Small intestine (tissue), 7 donors: ENCODE measurements around the gene VEZF1. TPM values are rescaled to one million over a fixed set of nuclear protein-coding genes. Genes with fewer than 3 reads are reported as not detected.

ENCODE experiments used
- DNase-seq, 2 donors: peaks; one replicate each; pipeline versions ENCODE4 v3.0.0 to v3.0.0-alpha.2; 2013
- FAIRE-seq: peaks from 2 replicates; lab custom pipeline; 2012; peaks lifted over from hg19 to GRCh38; lab: Jason Lieb, UNC
- H3K27ac ChIP-seq, 3 donors: one replicate each; pipeline ENCODE4 v1.5.1; 2013; ENCODE audit warnings: low read length in 2 of 3, mild to moderate bottlenecking in 2 of 3, control low read depth in 1 of 3, inconsistent platforms in 1 of 3, low read depth in 1 of 3, moderate library complexity in 1 of 3
- H3K27me3 ChIP-seq, 3 donors: one replicate each; pipeline ENCODE4 v1.6.1; 2013; ENCODE audit warnings: low read length in 3 of 3, inconsistent platforms in 1 of 3; ENCODE audit not compliant: control insufficient read depth in 3 of 3, insufficient read depth in 3 of 3
- H3K36me3 ChIP-seq, 3 donors: one replicate each; pipeline ENCODE4 v1.6.1; 2013; ENCODE audit warnings: low read length in 3 of 3, inconsistent platforms in 1 of 3, low read depth in 1 of 3, mild to moderate bottlenecking in 1 of 3, moderate library complexity in 1 of 3; ENCODE audit not compliant: control insufficient read depth in 3 of 3, insufficient read depth in 2 of 3
- H3K4me1 ChIP-seq, 3 donors: one replicate each; pipeline ENCODE4 v1.6.1; 2013; ENCODE audit warnings: low read length in 2 of 3, inconsistent platforms in 1 of 3, low read depth in 1 of 3, mild to moderate bottlenecking in 1 of 3, moderate library complexity in 1 of 3; ENCODE audit not compliant: control insufficient read depth in 3 of 3, insufficient read depth in 2 of 3
- H3K4me3 ChIP-seq, 3 donors: one replicate each; pipeline ENCODE4 v1.5.1; 2013; ENCODE audit warnings: low read length in 3 of 3, control low read depth in 1 of 3, inconsistent platforms in 1 of 3, low read depth in 1 of 3, mild to moderate bottlenecking in 1 of 3, moderate library complexity in 1 of 3
- H3K9me3 ChIP-seq, 2 donors: one replicate each; pipeline ENCODE4 v1.6.1; 2013; ENCODE audit warnings: low read depth in 1 of 2, low read length in 1 of 2; ENCODE audit not compliant: control insufficient read depth in 2 of 2, insufficient read depth in 1 of 2
- WGBS, 3 donors: extraction: QIAGEN DNeasy Blood & Tissue Kit; methylation state at CpG; one replicate each; pipeline ENCODE4 v1.1.7; 2013; 5-methylcytosine and 5-hydroxymethylcytosine counted together
- polyA plus RNA-seq, 4 donors: library from polyadenylated mRNA; stranded (reverse) in 3 of 4; unstranded in 1 of 4; fragments of 200-250 nt in 3 of 4; fragments of 120-200 nt in 1 of 4; gene quantifications; one replicate each; pipeline versions ENCODE4 v1.2.1 to v1.2.3, GENCODE V29; 2013
- donor health status: healthy with polysubstance abuse.
- donor health status: control.
- donor health status: control.
- donor health status: Bipolar disorder and iron deficiency.
- donor health status: healthy.

VEZF1 gene
- polyA plus RNA-seq, 4 donors, result 11.4 to 42.8 (median 18.7) TPM

- H3K36me3 ChIP-seq, result peaks cover 5 to 8% (median 7%) of the 10 kb centered on the region in 3 donors
- H3K4me3 ChIP-seq, result peak overlapping the region; percentile 10 to 97 (median 37)
- DNase-seq, result no peak
- 21 to 23% (median 22%) methylated on average over 47 of the region's 47 CpGs for WGBS, 3 donors
- H3K9me3 ChIP-seq, result no peaks in the 10 kb centered on the region
- FAIRE-seq, result no peak
- peak overlapping the region in 2 of 3 donors; percentile 93 to 99 for H3K27ac ChIP-seq
- no peaks in the 10 kb centered on the region for H3K27me3 ChIP-seq
- H3K4me1 ChIP-seq, result peaks cover 0 to 11% (median 8%) of the 10 kb centered on the region in 3 donors
These were observed 20.0 kb upstream of the VEZF1 start for GRCh38 chr17:58007781-58008706.

DNA sequence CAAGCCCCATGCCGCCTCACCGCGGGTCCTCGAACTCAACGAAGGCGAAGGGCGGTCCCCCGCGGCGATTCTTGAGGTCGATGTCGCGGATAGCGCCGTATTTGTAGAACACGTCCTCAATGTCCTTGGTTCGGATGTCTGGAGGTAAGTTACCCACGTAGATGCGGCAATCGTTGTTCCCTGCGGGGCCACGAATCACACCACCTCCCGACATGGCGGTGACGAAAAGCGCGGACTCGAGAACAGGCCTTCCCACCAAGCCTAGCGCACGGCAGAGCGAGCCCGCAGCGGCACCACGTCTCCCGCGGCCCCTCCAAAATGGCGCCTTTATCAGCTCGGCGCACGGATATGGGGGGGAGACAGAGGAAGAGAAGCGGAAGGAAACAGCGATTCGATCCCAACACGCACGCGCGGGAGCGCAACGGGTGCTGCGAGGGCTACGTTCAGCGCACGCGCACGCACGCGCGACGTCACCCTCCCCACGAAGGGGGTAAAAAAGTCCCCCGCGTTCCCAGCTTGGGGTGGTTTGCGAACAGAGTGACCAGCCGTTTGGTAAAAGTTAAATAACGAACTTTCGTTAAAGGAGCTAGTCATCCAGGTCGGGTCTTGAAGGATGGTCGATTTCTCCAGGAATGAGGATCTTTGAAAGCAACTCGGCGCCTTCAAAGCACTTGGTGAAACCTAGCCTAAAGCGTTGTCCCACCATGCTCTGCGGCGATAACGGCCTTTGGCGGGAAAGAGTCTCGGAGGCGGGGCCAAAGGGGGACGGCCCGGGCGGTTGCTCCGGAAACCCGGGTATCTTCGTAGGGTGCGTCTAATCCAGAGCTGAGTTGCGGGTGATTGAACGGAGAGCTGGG, 19.1 kb upstream of the VEZF1 start, which contains the start of gene SRSF1:
SRSF1 (minus strand) TSS at position 323 of the 857 bp plus-strand sequence; CDS start at position 214, 109 bp downstream.
- Histone ChIP-seq H3K4me3 (peak within 1 kb of the TSS; percentile 69 to 99 (median 97)), H3K27ac (peak within 1 kb of the TSS; percentile 93 to 100 (median 99)), H3K27me3 (no peaks in the 10 kb centered on the region), H3K4me1 (peaks cover 0 to 11% (median 8%) of the 10 kb centered on the region in 3 donors), H3K36me3 (peaks cover 8 to 13% (median 11%) of the 10 kb centered on the region in 3 donors), H3K9me3 (no peaks in the 10 kb centered on the region)
- 0 to 1% (median 0%) methylated on average over 86 of the region's 86 CpGs for WGBS, 3 donors
- DNase-seq, result peak; percentile 99
- no peak for FAIRE-seq

GRCh38 chr17:58006560-58006923, 18.5 kb upstream of the VEZF1 start:
- FAIRE-seq (no peak), DNase-seq (peak; percentile 63 to 89)
- H3K27me3 ChIP-seq, result no peaks in the 10 kb centered on the region
- no peaks in the 10 kb centered on the region for H3K9me3 ChIP-seq
- H3K4me1 ChIP-seq, result peaks cover 0 to 11% (median 8%) of the 10 kb centered on the region in 3 donors
- H3K4me3 ChIP-seq, result peak overlapping the region; percentile 69 to 99 (median 97)
- H3K36me3 ChIP-seq, result peaks cover 8 to 13% (median 11%) of the 10 kb centered on the region in 3 donors
- WGBS, 3 donors, result 0 to 1% (median 0%) methylated on average over 20 of the region's 20 CpGs
- peak overlapping the region; percentile 93 to 100 (median 99) for H3K27ac ChIP-seq

- Histone ChIP-seq H3K4me1 (peaks cover 0 to 11% (median 8%) of the 10 kb centered on the region in 3 donors), H3K27me3 (no peaks in the 10 kb centered on the region), H3K27ac (peak overlapping the region; percentile 93 to 100 (median 99)), H3K4me3 (peak overlapping the region; percentile 69 to 99 (median 97)), H3K9me3 (no peaks in the 10 kb centered on the region), H3K36me3 (peaks cover 8 to 13% (median 11%) of the 10 kb centered on the region in 3 donors)
- FAIRE-seq (no peak), DNase-seq (peak in 1 of 2 donors; percentile 41)
- 0 to 3% (median 1%) methylated on average over 36 of the region's 36 CpGs for WGBS, 3 donors
These were observed 17.9 kb upstream of the VEZF1 start for GRCh38 chr17:58005728-58006559.

- peaks cover 0 to 11% (median 8%) of the 10 kb centered on the region in 3 donors for H3K4me1 ChIP-seq
- FAIRE-seq (no peak), DNase-seq (peak in 1 of 2 donors; percentile 37)
- no peaks in the 10 kb centered on the region for H3K9me3 ChIP-seq
- peak overlapping the region; percentile 25 to 99 (median 97) for H3K4me3 ChIP-seq
- H3K36me3 ChIP-seq, result peaks cover 8 to 13% (median 10%) of the 10 kb centered on the region in 3 donors
- H3K27me3 ChIP-seq, result no peaks in the 10 kb centered on the region
- H3K27ac ChIP-seq, result peak overlapping the region in 1 of 3 donors; percentile 9
- 6 to 27% (median 13%) methylated on average over 12 of the region's 12 CpGs for WGBS, 3 donors
These were observed 17.1 kb upstream of the VEZF1 start for GRCh38 chr17:58005031-58005727.

DNA sequence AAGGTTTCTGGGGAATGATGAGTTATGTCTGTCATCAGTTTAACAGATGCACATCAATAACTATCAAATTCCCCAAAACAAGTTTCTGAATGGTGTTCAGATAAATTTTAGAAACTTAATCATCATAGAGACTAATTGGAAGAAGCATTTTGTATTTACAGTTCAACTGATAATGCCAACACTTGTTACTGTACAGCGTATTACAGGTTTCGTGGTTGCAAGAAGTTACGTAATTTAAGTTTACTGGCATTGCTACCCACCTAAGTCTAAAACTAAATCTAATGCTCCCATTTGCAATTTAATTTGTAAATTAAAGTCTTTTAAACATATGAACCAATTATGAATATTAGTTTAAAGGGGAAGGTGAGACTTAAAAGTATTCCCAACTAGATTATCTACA, 16.0 kb upstream of the VEZF1 start:
- H3K36me3 ChIP-seq, result peaks cover 8 to 13% (median 9%) of the 10 kb centered on the region in 3 donors
- no peaks in the 10 kb centered on the region for H3K9me3 ChIP-seq
- no peaks in the 10 kb centered on the region for H3K27me3 ChIP-seq
- H3K4me3 ChIP-seq, result no peak overlapping the region
- 76 to 84% (median 76%) methylated on average over 3 of the region's 3 CpGs for WGBS, 3 donors
- FAIRE-seq (no peak), DNase-seq (no peak)
- no peak overlapping the region for H3K27ac ChIP-seq
- peaks cover 0 to 11% (median 8%) of the 10 kb centered on the region in 3 donors for H3K4me1 ChIP-seq

- Histone ChIP-seq H3K4me1 (peaks cover 0 to 9% (median 8%) of the 10 kb centered on the region in 3 donors), H3K27me3 (no peaks in the 10 kb centered on the region), H3K36me3 (peaks cover 8 to 13% (median 10%) of the 10 kb centered on the region in 3 donors), H3K4me3 (no peak overlapping the region), H3K27ac (no peak overlapping the region), H3K9me3 (no peaks in the 10 kb centered on the region)
- WGBS, 3 donors, result 85 to 96% (median 92%) methylated on average over 2 of the region's 2 CpGs
- no peak for DNase-seq
- FAIRE-seq, result no peak
These were observed 14.9 kb upstream of the VEZF1 start for GRCh38 chr17:58002973-58003372.
